Coronary artery (tissue), 2 donors: Measurements from ENCODE around the gene PFDN4.

Experiments
- DNase-seq: peaks from one replicate; pipeline ENCODE4 v3.0.0-alpha.2; 2017; ENCODE audit warnings: low spot score
- H3K27ac ChIP-seq, 2 donors: fragments of 200-600 bp; sonication (generic); one replicate each; pipeline ENCODE4 v1.5.1; 2016 to 2019
- H3K4me3 ChIP-seq: fragments of 200-600 bp; sonication (generic); 2 replicates; pipeline ENCODE4 v1.5.1; 2016; ENCODE audit warnings: mild to moderate bottlenecking, moderate library complexity
- CTCF ChIP-seq: fragments of 200-600 bp; sonication (generic); IDR thresholded peaks from one replicate; pipeline ENCODE4 v1.5.1; 2019; ENCODE audit warnings: antibody characterized with exemption

PFDN4 gene

GRCh38 chr20:54162378-54163009 is 45.4 kb upstream of the PFDN4 start:
- Histone ChIP-seq H3K27ac (no peak overlapping the region), H3K4me3 (no peak overlapping the region)
- no peak for TF ChIP-seq CTCF
- no peak for DNase-seq

GRCh38 chr20:54163402-54163801 is 44.5 kb upstream of the PFDN4 start:
- no peak for DNase-seq
- H3K4me3 ChIP-seq = no peak overlapping the region
- H3K27ac ChIP-seq = no peak overlapping the region
- no peak for TF ChIP-seq CTCF

- no peak for TF ChIP-seq CTCF
- H3K4me3 ChIP-seq = no peak overlapping the region
- DNase-seq = no peak
- no peak overlapping the region for H3K27ac ChIP-seq
Observed at GRCh38 chr20:54165014-54165413, 42.9 kb upstream of the PFDN4 start.

GRCh38 chr20:54165803-54166202 is 42.1 kb upstream of the PFDN4 start:
- Histone ChIP-seq H3K4me3 (no peak overlapping the region), H3K27ac (no peak overlapping the region)
- no peak for TF ChIP-seq CTCF
- no peak for DNase-seq

GRCh38 chr20:54166987-54167662 is 40.8 kb upstream of the PFDN4 start:
- TF ChIP-seq CTCF = no peak
- DNase-seq = no peak
- no peak overlapping the region for H3K4me3 ChIP-seq
- H3K27ac ChIP-seq = no peak overlapping the region

- H3K4me3 ChIP-seq = no peak overlapping the region
- TF ChIP-seq CTCF = no peak
- no peak for DNase-seq
- no peak overlapping the region for H3K27ac ChIP-seq
Observed at GRCh38 chr20:54167909-54168872, 39.7 kb upstream of the PFDN4 start.
